ENCODE data around the gene ATG14. TPM values are rescaled to one million over a fixed set of nuclear protein-coding genes. Genes with fewer than 3 reads are reported as not detected.

ATG14 gene
- total and polyA plus RNA-seq, 2 of the 13 experiments (the other 11 are each of a cell fraction or from before 2014, with no cell fraction given): 7.2 to 9.1 TPM

GRCh38 chr14:55323910-55324309 lies 87.7 kb downstream of the ATG14 start (continued):
- TF ChIP-seq DDIT3 (CRISPR knock-in tag; IDR thresholded peaks at IDR 0.05) (no peak), MIER3 (CRISPR knock-in tag; IDR thresholded peaks at IDR 0.05; ENCODE audit: borderline replicate concordance) (no peak), ZKSCAN1 (IDR thresholded peaks at IDR 0.05; ENCODE audit: low read length) (no peak), CREBL2 (CRISPR knock-in tag; IDR thresholded peaks at IDR 0.05; ENCODE audit: borderline replicate concordance) (no peak), PATZ1 (CRISPR knock-in tag; IDR thresholded peaks at IDR 0.05) (no peak), PREB (CRISPR knock-in tag; IDR thresholded peaks at IDR 0.05) (no peak), IRF9 (CRISPR knock-in tag; IDR thresholded peaks at IDR 0.05; ENCODE audit: borderline replicate concordance) (no peak), ZNF34 (CRISPR knock-in tag; IDR thresholded peaks at IDR 0.05; ENCODE audit: borderline replicate concordance) (no peak), CREB3 (CRISPR knock-in tag; IDR thresholded peaks at IDR 0.05) (no peak)

All from HepG2 (cell line).